Measurements from ENCODE around the gene SLC27A1. TPM values are rescaled to one million over a fixed set of nuclear protein-coding genes. Genes with fewer than 3 reads are reported as not detected.

The SLC27A1 gene
- total RNA-seq, 1 donor from 2014 or later = 25.1 TPM

- H3K4me3 Mint-ChIP-seq = no peak overlapping the region
- no peak for DNase-seq (ENCODE audit: low spot score in 2 of 2, unreplicated experiment in 2 of 2)
- H3K9me3 Mint-ChIP-seq = no peaks in the 10 kb centered on the region
- H3K4me1 Mint-ChIP-seq = peaks cover 2% of the 10 kb centered on the region
- no peaks in the 10 kb centered on the region for H3K36me3 Mint-ChIP-seq
- TF ChIP-seq CTCF (IDR thresholded peaks at IDR 0.05; ENCODE audit: unreplicated experiment) = no peak
- H3K27ac Mint-ChIP-seq = no peak overlapping the region
- H3K27me3 Mint-ChIP-seq (ENCODE audit: low read depth) = peaks cover 30% of the 10 kb centered on the region
These were observed 71.7 kb downstream of the SLC27A1 start for GRCh38 chr19:17542042-17542441.

GRCh38 chr19:17542793-17543582, 72.7 kb downstream of the SLC27A1 start:
- H3K9me3 Mint-ChIP-seq = no peaks in the 10 kb centered on the region
- H3K27me3 Mint-ChIP-seq (ENCODE audit: low read depth) = peaks cover 21% of the 10 kb centered on the region
- no peaks in the 10 kb centered on the region for H3K36me3 Mint-ChIP-seq
- H3K27ac Mint-ChIP-seq = no peak overlapping the region
- TF ChIP-seq CTCF (IDR thresholded peaks at IDR 0.05; ENCODE audit: unreplicated experiment) = no peak
- no peak overlapping the region for H3K4me3 Mint-ChIP-seq
- no peak for DNase-seq (ENCODE audit: low spot score in 2 of 2, unreplicated experiment in 2 of 2)
- peaks cover 2% of the 10 kb centered on the region for H3K4me1 Mint-ChIP-seq

- no peak for DNase-seq (ENCODE audit: low spot score in 2 of 2, unreplicated experiment in 2 of 2)
- Mint-ChIP-seq H3K27me3 (ENCODE audit: low read depth) (peaks cover 11% of the 10 kb centered on the region), H3K36me3 (no peaks in the 10 kb centered on the region), H3K9me3 (no peaks in the 10 kb centered on the region), H3K4me3 (no peak overlapping the region), H3K27ac (no peak overlapping the region), H3K4me1 (peaks cover 2% of the 10 kb centered on the region)
- TF ChIP-seq CTCF (IDR thresholded peaks at IDR 0.05; ENCODE audit: unreplicated experiment) = no peak
These were observed 73.7 kb downstream of the SLC27A1 start for GRCh38 chr19:17543986-17544385.

- TF ChIP-seq CTCF (IDR thresholded peaks at IDR 0.05; ENCODE audit: unreplicated experiment) = no peak
- no peak overlapping the region for H3K27ac Mint-ChIP-seq
- H3K27me3 Mint-ChIP-seq (ENCODE audit: low read depth) = peaks cover 10% of the 10 kb centered on the region
- no peak for DNase-seq (ENCODE audit: low spot score in 2 of 2, unreplicated experiment in 2 of 2)
- no peak overlapping the region for H3K4me3 Mint-ChIP-seq
- no peaks in the 10 kb centered on the region for H3K36me3 Mint-ChIP-seq
- H3K4me1 Mint-ChIP-seq = peaks cover 2% of the 10 kb centered on the region
- H3K9me3 Mint-ChIP-seq = no peaks in the 10 kb centered on the region
These were observed 74.1 kb downstream of the SLC27A1 start for GRCh38 chr19:17544418-17544817.

- H3K27ac Mint-ChIP-seq = no peak overlapping the region
- H3K36me3 Mint-ChIP-seq = no peaks in the 10 kb centered on the region
- DNase-seq (ENCODE audit: low spot score in 2 of 2, unreplicated experiment in 2 of 2) = no peak
- no peaks in the 10 kb centered on the region for H3K27me3 Mint-ChIP-seq (ENCODE audit: low read depth)
- no peaks in the 10 kb centered on the region for H3K4me1 Mint-ChIP-seq
- no peak for TF ChIP-seq CTCF (IDR thresholded peaks at IDR 0.05; ENCODE audit: unreplicated experiment)
- no peak overlapping the region for H3K4me3 Mint-ChIP-seq
- peaks cover under 1% of the 10 kb centered on the region for H3K9me3 Mint-ChIP-seq
These were observed 77.8 kb downstream of the SLC27A1 start for GRCh38 chr19:17548145-17548544.

Data from mesothelial cell of epicardium (in vitro differentiated cells).